OCI-LY1 (cell line): ENCODE results near the gene DCC.

Experiments
- H2AFZ ChIP-seq: fragments of 200-600 bp; sonication (generic), shearing (Covaris generic); 2 replicates; pipeline ENCODE4 v1.6.0; 2014; ENCODE audit warnings: antibody characterized with exemption, mild to moderate bottlenecking, low read length
- H3F3A ChIP-seq: fragments of 200-600 bp; sonication (generic), shearing (Covaris generic); 2 replicates; pipeline ENCODE4 v1.6.0; 2014; ENCODE audit warnings: mild to moderate bottlenecking, antibody characterized with exemption, low read length, moderate library complexity; ENCODE audit not compliant: insufficient read depth
- H3K27ac ChIP-seq: fragments of 200-600 bp; sonication (generic); 2 replicates; pipeline ENCODE4 v1.5.1; 2014; ENCODE audit warnings: low read length, mixed run types, mild to moderate bottlenecking, low read depth; ENCODE audit not compliant: poor library complexity, severe bottlenecking
- H3K27me3 ChIP-seq: fragments of 200-600 bp; sonication (generic); 2 replicates; pipeline ENCODE4 v1.6.0; 2014; ENCODE audit warnings: antibody characterized with exemption, mild to moderate bottlenecking, low read length, moderate library complexity; ENCODE audit not compliant: insufficient read depth
- H3K36me3 ChIP-seq: fragments of 200-600 bp; sonication (generic); 2 replicates; pipeline ENCODE4 v1.6.1; 2014; ENCODE audit warnings: mild to moderate bottlenecking, antibody characterized with exemption, low read length, moderate library complexity, mixed read lengths; ENCODE audit not compliant: insufficient read depth
- H3K4me1 ChIP-seq: fragments of 200-600 bp; sonication (generic); 2 replicates; pipeline ENCODE4 v1.5.1; 2014; ENCODE audit warnings: mild to moderate bottlenecking, low read length, moderate library complexity; ENCODE audit not compliant: insufficient read depth, severe bottlenecking
- H3K4me2 ChIP-seq: fragments of 200-600 bp; sonication (generic), shearing (Covaris generic); 2 replicates; pipeline ENCODE4 v1.6.1; 2014; ENCODE audit warnings: low read length
- H3K4me3 ChIP-seq: fragments of 200-600 bp; sonication (generic); 2 replicates; pipeline ENCODE4 v1.5.1; 2014; ENCODE audit warnings: low read length, low read depth, mild to moderate bottlenecking, mixed read lengths; ENCODE audit not compliant: poor library complexity, severe bottlenecking
- H3K79me2 ChIP-seq: fragments of 200-600 bp; shearing (Covaris generic); 2 replicates; pipeline ENCODE4 v1.6.1; 2016; ENCODE audit warnings: mixed run types, low read length, mixed read lengths; ENCODE audit not compliant: insufficient read depth
- H3K9ac ChIP-seq: fragments of 200-600 bp; sonication (generic), shearing (Covaris generic); 2 replicates; pipeline ENCODE4 v1.6.1; 2014; ENCODE audit warnings: mild to moderate bottlenecking, low read length, mixed read lengths
- H3K9me2 ChIP-seq: fragments of 200-600 bp; sonication (generic), shearing (Covaris generic); 2 replicates; pipeline ENCODE4 v1.6.1; 2014; ENCODE audit warnings: low read depth, mild to moderate bottlenecking, low read length, mixed read lengths
- H3K9me3 ChIP-seq: fragments of 200-600 bp; shearing (Covaris generic); 2 replicates; pipeline ENCODE4 v1.6.1; 2014; ENCODE audit warnings: low read length, mixed read lengths
- H4K20me1 ChIP-seq: fragments of 200-600 bp; sonication (generic), shearing (Covaris generic); 2 replicates; pipeline ENCODE4 v1.6.0; 2016; ENCODE audit warnings: mild to moderate bottlenecking, low read length; ENCODE audit not compliant: insufficient read depth
- CTCF ChIP-seq: fragments of 200-600 bp; sonication (generic), shearing (Covaris generic); IDR thresholded peaks from 2 replicates; pipeline ENCODE4 v1.5.1; 2017; ENCODE audit warnings: mild to moderate bottlenecking, antibody characterized with exemption, low read length, moderate library complexity, mixed read lengths
- EZH2 ChIP-seq: fragments of 200-600 bp; sonication (generic), shearing (Covaris generic); IDR thresholded peaks from 2 replicates; pipeline ENCODE4 v1.8.0; 2017; ENCODE audit warnings: borderline replicate concordance, mixed run types, mild to moderate bottlenecking, antibody characterized with exemption, low read length, moderate library complexity, mixed read lengths

DCC gene

DNA sequence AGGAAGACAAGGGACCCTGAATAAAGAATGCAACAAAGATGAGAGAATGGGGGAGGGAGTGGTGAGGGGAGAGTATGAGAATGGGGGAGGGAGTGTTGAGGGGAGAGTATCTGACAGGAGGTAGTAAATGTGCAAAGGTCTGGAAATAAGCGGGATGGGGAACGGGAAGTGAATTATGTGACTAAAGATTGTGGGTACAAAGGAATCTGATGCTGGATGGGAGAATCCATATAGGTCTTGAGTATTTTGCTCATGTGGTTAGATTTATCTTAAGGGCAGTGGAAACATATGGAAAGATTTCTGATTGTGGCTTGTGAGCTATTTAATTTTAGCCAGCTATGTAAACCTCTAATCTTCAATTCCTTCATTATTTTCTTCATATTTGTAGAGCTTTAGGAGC lies 593.4 kb downstream of the DCC start:
- no peak for TF ChIP-seq CTCF
- TF ChIP-seq EZH2: no peak
- no peaks in the 10 kb centered on the region for H3K79me2 ChIP-seq
- no peak overlapping the region for H3K9ac ChIP-seq
- no peaks in the 10 kb centered on the region for H3K9me3 ChIP-seq
- no peaks in the 10 kb centered on the region for H3F3A ChIP-seq
- no peaks in the 10 kb centered on the region; the same call in 1 of the 2 replicates for H3K9me2 ChIP-seq
- no peaks in the 10 kb centered on the region for H3K27me3 ChIP-seq
- H3K4me3 ChIP-seq: no peak overlapping the region
- no peaks in the 10 kb centered on the region for H4K20me1 ChIP-seq
- no peak overlapping the region for H3K27ac ChIP-seq
- no peak overlapping the region for H3K4me2 ChIP-seq
- no peak overlapping the region for H2AFZ ChIP-seq
- H3K36me3 ChIP-seq: no peaks in the 10 kb centered on the region
- H3K4me1 ChIP-seq: no peaks in the 10 kb centered on the region

- no peaks in the 10 kb centered on the region for H3K9me2 ChIP-seq
- H3K4me3 ChIP-seq: no peak overlapping the region
- H3K79me2 ChIP-seq: no peaks in the 10 kb centered on the region
- H2AFZ ChIP-seq: no peak overlapping the region
- no peaks in the 10 kb centered on the region for H3K4me1 ChIP-seq
- no peak overlapping the region for H3K27ac ChIP-seq
- H4K20me1 ChIP-seq: no peaks in the 10 kb centered on the region
- H3K4me2 ChIP-seq: no peak overlapping the region
- no peaks in the 10 kb centered on the region for H3K27me3 ChIP-seq
- no peak overlapping the region for H3K9ac ChIP-seq
- H3F3A ChIP-seq: no peaks in the 10 kb centered on the region
- H3K36me3 ChIP-seq: no peaks in the 10 kb centered on the region
- H3K9me3 ChIP-seq: no peaks in the 10 kb centered on the region
- TF ChIP-seq CTCF (no peak), EZH2 (no peak)
Observed at GRCh38 chr18:52936931-52937330, 596.9 kb downstream of the DCC start.

GRCh38 chr18:52937840-52938239 lies 597.8 kb downstream of the DCC start:
- no peaks in the 10 kb centered on the region for H3K27me3 ChIP-seq
- H3F3A ChIP-seq: no peaks in the 10 kb centered on the region
- H3K9me3 ChIP-seq: no peaks in the 10 kb centered on the region
- no peak overlapping the region for H3K4me3 ChIP-seq
- no peak overlapping the region for H3K4me2 ChIP-seq
- H2AFZ ChIP-seq: no peak overlapping the region
- H3K79me2 ChIP-seq: no peaks in the 10 kb centered on the region
- H3K9ac ChIP-seq: no peak overlapping the region
- no peak overlapping the region for H3K27ac ChIP-seq
- TF ChIP-seq CTCF (no peak), EZH2 (no peak)
- H3K4me1 ChIP-seq: no peaks in the 10 kb centered on the region
- H4K20me1 ChIP-seq: no peaks in the 10 kb centered on the region
- no peaks in the 10 kb centered on the region for H3K36me3 ChIP-seq
- no peaks in the 10 kb centered on the region for H3K9me2 ChIP-seq
